ENCODE data around the gene ACTL10. TPM values are rescaled to one million over a fixed set of nuclear protein-coding genes. Genes with fewer than 3 reads are reported as not detected.

Gene ACTL10
- total and polyA plus RNA-seq, 2 of the 13 experiments (the other 11 are each of a cell fraction or from before 2014, with no cell fraction given) = not detected

DNA sequence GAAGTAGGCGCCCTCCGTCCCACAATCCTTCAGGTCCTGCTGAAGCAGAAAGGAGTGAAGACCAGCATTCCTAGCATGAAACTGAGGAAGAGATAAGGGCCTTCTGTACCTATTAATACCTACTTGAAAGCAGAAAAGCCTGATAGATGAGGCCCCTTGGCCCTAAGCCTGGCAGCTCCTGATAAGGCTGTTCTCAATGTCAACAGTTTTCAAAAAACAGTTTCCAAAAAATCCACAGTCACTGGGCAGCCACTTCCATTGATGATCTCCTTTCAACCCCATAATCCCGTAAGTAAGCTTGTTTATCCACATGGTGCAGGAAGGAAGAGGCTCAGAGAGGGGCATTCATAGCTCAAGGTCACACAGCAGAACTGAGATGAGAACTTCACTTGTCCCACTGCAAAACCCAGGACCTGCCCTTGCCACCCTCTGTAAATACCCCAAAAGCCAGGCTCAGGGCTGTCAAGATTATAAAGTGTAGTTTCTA is 22.2 kb downstream of the ACTL10 start (continued):
- peak; percentile 74 for TF ChIP-seq ZNF710 (CRISPR knock-in tag; IDR thresholded peaks at IDR 0.05; ENCODE audit: borderline replicate concordance)
- TF ChIP-seq, protein P1, sequence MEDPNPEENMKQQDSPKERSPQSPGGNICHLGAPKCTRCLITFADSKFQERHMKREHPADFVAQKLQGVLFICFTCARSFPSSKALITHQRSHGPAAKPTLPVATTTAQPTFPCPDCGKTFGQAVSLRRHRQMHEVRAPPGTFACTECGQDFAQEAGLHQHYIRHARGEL (CRISPR knock-in tag; IDR thresholded peaks at IDR 0.05) = no peak
- TF ChIP-seq HNF4G (IDR thresholded peaks at IDR 0.05; ENCODE audit: borderline replicate concordance, low read depth, low read length) = no peak
- no peak for TF ChIP-seq HNF4G (CRISPR knock-in tag; IDR thresholded peaks at IDR 0.05; ENCODE audit: borderline replicate concordance, low read depth)
- TF ChIP-seq MYNN (CRISPR knock-in tag; IDR thresholded peaks at IDR 0.05; ENCODE audit: low read depth) = no peak
- no peak for TF ChIP-seq ZNF784 (CRISPR knock-in tag; IDR thresholded peaks at IDR 0.05; ENCODE audit: borderline replicate concordance)
- no peak for TF ChIP-seq ZNF607 (CRISPR knock-in tag; IDR thresholded peaks at IDR 0.05; ENCODE audit: borderline replicate concordance)
- TF ChIP-seq ZNF281 (CRISPR knock-in tag; IDR thresholded peaks at IDR 0.05; ENCODE audit: borderline replicate concordance) = peak; percentile 42; the same call in 1 of the 2 replicates
- TF ChIP-seq ZIK1 (CRISPR knock-in tag; IDR thresholded peaks at IDR 0.05; ENCODE audit: borderline replicate concordance, low read depth) = no peak
- no peak for TF ChIP-seq RBAK (CRISPR knock-in tag; IDR thresholded peaks at IDR 0.05)
- TF ChIP-seq, protein P2, sequence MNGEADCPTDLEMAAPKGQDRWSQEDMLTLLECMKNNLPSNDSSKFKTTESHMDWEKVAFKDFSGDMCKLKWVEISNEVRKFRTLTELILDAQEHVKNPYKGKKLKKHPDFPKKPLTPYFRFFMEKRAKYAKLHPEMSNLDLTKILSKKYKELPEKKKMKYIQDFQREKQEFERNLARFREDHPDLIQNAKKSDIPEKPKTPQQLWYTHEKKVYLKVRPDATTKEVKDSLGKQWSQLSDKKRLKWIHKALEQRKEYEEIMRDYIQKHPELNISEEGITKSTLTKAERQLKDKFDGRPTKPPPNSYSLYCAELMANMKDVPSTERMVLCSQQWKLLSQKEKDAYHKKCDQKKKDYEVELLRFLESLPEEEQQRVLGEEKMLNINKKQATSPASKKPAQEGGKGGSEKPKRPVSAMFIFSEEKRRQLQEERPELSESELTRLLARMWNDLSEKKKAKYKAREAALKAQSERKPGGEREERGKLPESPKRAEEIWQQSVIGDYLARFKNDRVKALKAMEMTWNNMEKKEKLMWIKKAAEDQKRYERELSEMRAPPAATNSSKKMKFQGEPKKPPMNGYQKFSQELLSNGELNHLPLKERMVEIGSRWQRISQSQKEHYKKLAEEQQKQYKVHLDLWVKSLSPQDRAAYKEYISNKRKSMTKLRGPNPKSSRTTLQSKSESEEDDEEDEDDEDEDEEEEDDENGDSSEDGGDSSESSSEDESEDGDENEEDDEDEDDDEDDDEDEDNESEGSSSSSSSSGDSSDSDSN (CRISPR knock-in tag; IDR thresholded peaks at IDR 0.05) = no peak
- no peak for TF ChIP-seq PBX2 (CRISPR knock-in tag; IDR thresholded peaks at IDR 0.05)
- TF ChIP-seq, protein P3, sequence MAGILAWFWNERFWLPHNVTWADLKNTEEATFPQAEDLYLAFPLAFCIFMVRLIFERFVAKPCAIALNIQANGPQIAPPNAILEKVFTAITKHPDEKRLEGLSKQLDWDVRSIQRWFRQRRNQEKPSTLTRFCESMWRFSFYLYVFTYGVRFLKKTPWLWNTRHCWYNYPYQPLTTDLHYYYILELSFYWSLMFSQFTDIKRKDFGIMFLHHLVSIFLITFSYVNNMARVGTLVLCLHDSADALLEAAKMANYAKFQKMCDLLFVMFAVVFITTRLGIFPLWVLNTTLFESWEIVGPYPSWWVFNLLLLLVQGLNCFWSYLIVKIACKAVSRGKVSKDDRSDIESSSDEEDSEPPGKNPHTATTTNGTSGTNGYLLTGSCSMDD (CRISPR knock-in tag; IDR thresholded peaks at IDR 0.05) = no peak
- TF ChIP-seq KLF9 (CRISPR knock-in tag; IDR thresholded peaks at IDR 0.05; ENCODE audit: low read depth) = no peak
- TF ChIP-seq AGO1 (IDR thresholded peaks at IDR 0.05; ENCODE audit: low read depth, low read length, poor library complexity, severe bottlenecking) = no peak
- TF ChIP-seq ZNF703 (CRISPR knock-in tag; IDR thresholded peaks at IDR 0.05; ENCODE audit: borderline replicate concordance) = no peak
- peak; percentile 57; the same call in 1 of the 2 replicates for TF ChIP-seq KDM6A (CRISPR knock-in tag; IDR thresholded peaks at IDR 0.05; ENCODE audit: low read depth)
